A673 (cell line): ENCODE measurements around the gene UTP14A. TPM values are rescaled to one million over a fixed set of nuclear protein-coding genes. Genes with fewer than 3 reads are reported as not detected.

Experiments
- BruUV-seq: library from RNA; stranded (reverse); fragments of 400-500 nt; replicated peaks from 2 replicates; lab custom pipeline; 2021; lab: Mats Ljungman, UMichigan
- CTCF ChIA-PET: fragments of 300-600 bp; sonication (Branson Sonifier 250); formaldehyde crosslinking; loops from one replicate; lab custom pipeline; 2022; ENCODE audit warnings: antibody characterized with exemption; lab: Charles Lee
- POLR2A ChIA-PET: fragments of 300-600 bp; sonication (Branson Sonifier 250); formaldehyde crosslinking; loops from one replicate; lab custom pipeline; 2022; ENCODE audit warnings: antibody characterized with exemption; ENCODE audit not compliant: low non-redundant PET; lab: Charles Lee
- DNase-seq: peaks from one replicate; pipeline ENCODE4 v3.0.0-alpha.2; 2015; ENCODE audit warnings: low spot score
- H3K27ac ChIP-seq: fragments of 200-600 bp; sonication (generic); 2 replicates; pipeline ENCODE4 v1.5.1; 2016; ENCODE audit warnings: mixed run types, low read depth, mild to moderate bottlenecking, mixed read lengths, antibody characterized with exemption, low read length; ENCODE audit not compliant: poor library complexity, severe bottlenecking
- H3K27me3 ChIP-seq: fragments of 200-600 bp; sonication (generic); replicated peaks from 2 replicates; pipeline ENCODE4 v1.6.1; 2017; ENCODE audit warnings: mixed run types, low read depth, mild to moderate bottlenecking, mixed read lengths, antibody characterized with exemption, low read length; ENCODE audit not compliant: insufficient read depth, poor library complexity
- H3K36me3 ChIP-seq: fragments of 200-600 bp; sonication (generic); 2 replicates; pipeline ENCODE4 v1.6.1; 2016; ENCODE audit warnings: mixed run types, mild to moderate bottlenecking, mixed read lengths, antibody characterized with exemption, low read length; ENCODE audit not compliant: insufficient read depth, poor library complexity, severe bottlenecking
- H3K4me1 ChIP-seq: fragments of 200-600 bp; sonication (generic); 2 replicates; pipeline ENCODE4 v1.6.1; 2017; ENCODE audit warnings: mixed run types, mild to moderate bottlenecking, mixed read lengths, antibody characterized with exemption, low read length; ENCODE audit not compliant: insufficient read depth, poor library complexity, severe bottlenecking
- H3K4me3 ChIP-seq: fragments of 200-600 bp; sonication (generic); 2 replicates; pipeline ENCODE4 v1.5.1; 2016; ENCODE audit warnings: low read depth, mixed run types, mild to moderate bottlenecking, mixed read lengths, low read length; ENCODE audit not compliant: poor library complexity, severe bottlenecking
- H3K9me3 ChIP-seq: fragments of 200-600 bp; sonication (generic); 2 replicates; pipeline ENCODE4 v1.6.1; 2016; ENCODE audit warnings: mixed run types, low read depth, mild to moderate bottlenecking, mixed read lengths, antibody characterized with exemption, low read length; ENCODE audit not compliant: poor library complexity, severe bottlenecking
- EZH2 ChIP-seq: fragments of 200-600 bp; sonication (generic); IDR thresholded peaks from 2 replicates; pipeline ENCODE4 v1.6.1; 2017; ENCODE audit warnings: borderline replicate concordance, low read depth, mild to moderate bottlenecking, mixed read lengths, antibody characterized with exemption, low read length; ENCODE audit not compliant: poor library complexity, severe bottlenecking
- intact Hi-C: fragments of 100-400 bp; cut with micrococcal nuclease; formaldehyde crosslinking; loops from one replicate; pipeline ENCODE4 v1.10.0; 2022; ENCODE audit not compliant: unreplicated experiment
- total RNA-seq: library from RNA; stranded (reverse); gene quantifications from 2 replicates; pipeline ENCODE4 v1.2.3, GENCODE V29; 2021
- TF ChIP-seq, protein P1 (sequence below): fragments of 300-800, 200-600 bp; sonication (generic); conservative IDR thresholded peaks from 2 replicates; pipeline ENCODE4 v1.5.1; 2017; ENCODE audit warnings: low read depth, mild to moderate bottlenecking, antibody characterized with exemption, low read length, moderate library complexity, mixed read lengths

The UTP14A gene
- total RNA-seq, 1 experiment from 2014 or later, result 46.3 TPM

DNA sequence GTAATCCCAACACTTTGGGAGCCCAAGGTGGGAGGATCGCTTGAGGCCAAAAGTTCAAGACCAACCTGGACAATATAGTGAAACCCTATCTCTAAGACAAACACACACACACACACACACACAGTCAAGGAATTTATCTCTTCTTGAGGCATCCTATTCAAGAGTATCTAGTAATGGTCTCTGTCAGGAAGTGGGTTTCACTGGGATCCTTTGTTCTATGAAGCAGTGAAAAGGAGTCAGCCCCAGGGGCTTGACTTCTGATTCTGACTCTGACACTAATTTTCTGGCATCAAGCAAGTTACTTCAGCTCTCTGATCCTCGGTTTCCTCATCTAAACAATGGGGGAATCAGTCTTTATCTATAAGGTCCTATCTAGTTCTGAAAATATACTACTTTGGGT is 34.8 kb downstream of the UTP14A start:
- no peaks in the 10 kb centered on the region for H3K9me3 ChIP-seq
- no peak overlapping the region for H3K27ac ChIP-seq
- BruUV-seq, result no TSS peak
- ChIA-PET POLR2A (no interaction called here), CTCF (no interaction called here)
- no peaks in the 10 kb centered on the region for H3K36me3 ChIP-seq
- no peak overlapping the region for H3K4me3 ChIP-seq
- H3K27me3 ChIP-seq, result no peaks in the 10 kb centered on the region
- no peak for DNase-seq
- TF ChIP-seq EZH2, result no peak
- TF ChIP-seq, protein P1, sequence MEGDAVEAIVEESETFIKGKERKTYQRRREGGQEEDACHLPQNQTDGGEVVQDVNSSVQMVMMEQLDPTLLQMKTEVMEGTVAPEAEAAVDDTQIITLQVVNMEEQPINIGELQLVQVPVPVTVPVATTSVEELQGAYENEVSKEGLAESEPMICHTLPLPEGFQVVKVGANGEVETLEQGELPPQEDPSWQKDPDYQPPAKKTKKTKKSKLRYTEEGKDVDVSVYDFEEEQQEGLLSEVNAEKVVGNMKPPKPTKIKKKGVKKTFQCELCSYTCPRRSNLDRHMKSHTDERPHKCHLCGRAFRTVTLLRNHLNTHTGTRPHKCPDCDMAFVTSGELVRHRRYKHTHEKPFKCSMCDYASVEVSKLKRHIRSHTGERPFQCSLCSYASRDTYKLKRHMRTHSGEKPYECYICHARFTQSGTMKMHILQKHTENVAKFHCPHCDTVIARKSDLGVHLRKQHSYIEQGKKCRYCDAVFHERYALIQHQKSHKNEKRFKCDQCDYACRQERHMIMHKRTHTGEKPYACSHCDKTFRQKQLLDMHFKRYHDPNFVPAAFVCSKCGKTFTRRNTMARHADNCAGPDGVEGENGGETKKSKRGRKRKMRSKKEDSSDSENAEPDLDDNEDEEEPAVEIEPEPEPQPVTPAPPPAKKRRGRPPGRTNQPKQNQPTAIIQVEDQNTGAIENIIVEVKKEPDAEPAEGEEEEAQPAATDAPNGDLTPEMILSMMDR, result no peak
- no peaks in the 10 kb centered on the region for H3K4me1 ChIP-seq
- intact Hi-C loops, result no loop called here

DNA sequence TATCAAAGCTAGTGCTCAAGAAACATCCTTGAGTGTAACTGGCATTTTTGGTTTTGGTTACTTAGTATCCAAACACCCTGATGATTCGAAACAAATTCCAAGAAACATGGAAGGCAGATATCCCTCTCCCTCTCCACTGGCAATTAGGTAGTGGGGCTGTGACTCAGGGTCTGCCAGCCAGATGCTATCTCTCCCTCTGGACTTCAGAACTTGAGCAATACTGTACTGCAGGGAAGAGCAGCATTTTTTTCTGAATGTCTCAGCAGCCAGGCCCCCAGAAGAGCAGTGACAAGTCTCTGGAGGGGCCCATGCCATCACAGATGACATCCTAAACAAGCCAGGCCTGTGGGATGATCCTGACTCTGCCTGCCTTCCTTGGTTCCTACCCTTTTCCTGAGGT is 39.2 kb downstream of the UTP14A start:
- POLR2A ChIA-PET, result no interaction called here
- intact Hi-C loops, result no loop called here
- no TSS peak for BruUV-seq
- Histone ChIP-seq H3K9me3 (no peaks in the 10 kb centered on the region), H3K36me3 (no peaks in the 10 kb centered on the region), H3K27me3 (no peaks in the 10 kb centered on the region), H3K4me3 (no peak overlapping the region), H3K4me1 (no peaks in the 10 kb centered on the region), H3K27ac (no peak overlapping the region)
- DNase-seq, result no peak
- CTCF ChIA-PET, result no interaction called here
- TF ChIP-seq, protein P1, result no peak
- TF ChIP-seq EZH2, result no peak

DNA sequence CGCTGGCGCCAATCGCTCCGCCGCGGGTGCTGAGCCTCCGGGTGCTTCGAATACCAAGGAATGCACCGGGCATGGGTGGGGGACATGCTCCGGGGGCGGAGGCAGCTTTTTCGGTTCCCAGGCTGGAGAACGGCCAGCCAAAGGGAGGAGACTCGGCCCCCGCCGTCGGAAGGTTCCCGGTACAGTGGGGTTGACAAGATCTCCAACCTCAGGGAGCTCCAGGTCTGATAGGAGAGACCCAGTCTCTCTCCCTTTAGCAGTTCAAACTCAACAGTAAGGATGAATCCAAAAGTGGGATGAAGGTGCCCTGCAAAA is 47.3 kb downstream of the UTP14A start:
- BruUV-seq, result no TSS peak
- CTCF ChIA-PET, result no interaction called here
- no peaks in the 10 kb centered on the region for H3K4me1 ChIP-seq
- H3K27ac ChIP-seq, result no peak overlapping the region
- H3K27me3 ChIP-seq, result no peaks in the 10 kb centered on the region
- peak overlapping the region; percentile 21 for H3K4me3 ChIP-seq
- no peak for DNase-seq
- H3K36me3 ChIP-seq, result no peaks in the 10 kb centered on the region
- POLR2A ChIA-PET, result no interaction called here
- intact Hi-C loops, result no loop called here
- TF ChIP-seq, protein P1, result no peak
- TF ChIP-seq EZH2, result no peak
- H3K9me3 ChIP-seq, result no peaks in the 10 kb centered on the region
